ENCODE data around the gene PHACTR1.

PHACTR1 gene

DNA sequence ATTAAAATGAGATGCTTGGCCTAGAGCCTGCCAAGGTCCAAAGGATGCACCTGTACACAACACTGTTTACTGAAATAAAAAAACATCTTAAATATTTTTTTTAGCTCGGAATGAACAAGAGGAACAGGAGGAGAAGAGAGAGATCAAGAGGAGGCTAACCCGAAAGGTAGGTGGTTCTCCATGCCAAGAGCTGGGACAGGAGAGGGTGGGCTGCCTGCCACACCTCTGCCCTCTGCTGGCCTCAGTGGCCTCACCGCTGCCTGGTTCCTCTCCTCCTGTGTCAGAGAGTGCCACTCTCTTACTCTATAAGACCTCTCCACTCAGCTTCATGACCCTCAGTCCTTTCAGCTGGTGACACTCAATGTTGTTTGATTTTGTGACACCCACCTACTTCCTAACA is 561.6 kb downstream of the PHACTR1 start:
- TF ChIP-seq, protein P1, sequence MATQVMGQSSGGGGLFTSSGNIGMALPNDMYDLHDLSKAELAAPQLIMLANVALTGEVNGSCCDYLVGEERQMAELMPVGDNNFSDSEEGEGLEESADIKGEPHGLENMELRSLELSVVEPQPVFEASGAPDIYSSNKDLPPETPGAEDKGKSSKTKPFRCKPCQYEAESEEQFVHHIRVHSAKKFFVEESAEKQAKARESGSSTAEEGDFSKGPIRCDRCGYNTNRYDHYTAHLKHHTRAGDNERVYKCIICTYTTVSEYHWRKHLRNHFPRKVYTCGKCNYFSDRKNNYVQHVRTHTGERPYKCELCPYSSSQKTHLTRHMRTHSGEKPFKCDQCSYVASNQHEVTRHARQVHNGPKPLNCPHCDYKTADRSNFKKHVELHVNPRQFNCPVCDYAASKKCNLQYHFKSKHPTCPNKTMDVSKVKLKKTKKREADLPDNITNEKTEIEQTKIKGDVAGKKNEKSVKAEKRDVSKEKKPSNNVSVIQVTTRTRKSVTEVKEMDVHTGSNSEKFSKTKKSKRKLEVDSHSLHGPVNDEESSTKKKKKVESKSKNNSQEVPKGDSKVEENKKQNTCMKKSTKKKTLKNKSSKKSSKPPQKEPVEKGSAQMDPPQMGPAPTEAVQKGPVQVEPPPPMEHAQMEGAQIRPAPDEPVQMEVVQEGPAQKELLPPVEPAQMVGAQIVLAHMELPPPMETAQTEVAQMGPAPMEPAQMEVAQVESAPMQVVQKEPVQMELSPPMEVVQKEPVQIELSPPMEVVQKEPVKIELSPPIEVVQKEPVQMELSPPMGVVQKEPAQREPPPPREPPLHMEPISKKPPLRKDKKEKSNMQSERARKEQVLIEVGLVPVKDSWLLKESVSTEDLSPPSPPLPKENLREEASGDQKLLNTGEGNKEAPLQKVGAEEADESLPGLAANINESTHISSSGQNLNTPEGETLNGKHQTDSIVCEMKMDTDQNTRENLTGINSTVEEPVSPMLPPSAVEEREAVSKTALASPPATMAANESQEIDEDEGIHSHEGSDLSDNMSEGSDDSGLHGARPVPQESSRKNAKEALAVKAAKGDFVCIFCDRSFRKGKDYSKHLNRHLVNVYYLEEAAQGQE (IDR thresholded peaks at IDR 0.05; ENCODE audit: low read depth): no peak
- TF ChIP-seq TEAD4 (IDR thresholded peaks at IDR 0.05) (no peak), CREB1 (IDR thresholded peaks at IDR 0.05; ENCODE audit: low read depth) (no peak), FOXM1 (IDR thresholded peaks at IDR 0.05; ENCODE audit: borderline replicate concordance, low read depth) (no peak), TCF12 (IDR thresholded peaks at IDR 0.05; ENCODE audit: low read depth) (no peak), RAD21 (IDR thresholded peaks at IDR 0.05; ENCODE audit: low read depth) (peak; percentile 39; the same call in 1 of the 2 replicates), EP300 (IDR thresholded peaks at IDR 0.05; ENCODE audit: borderline replicate concordance) (no peak), TAF1 (IDR thresholded peaks at IDR 0.05; ENCODE audit: low read depth) (no peak)
- TF ChIP-seq, protein P2, sequence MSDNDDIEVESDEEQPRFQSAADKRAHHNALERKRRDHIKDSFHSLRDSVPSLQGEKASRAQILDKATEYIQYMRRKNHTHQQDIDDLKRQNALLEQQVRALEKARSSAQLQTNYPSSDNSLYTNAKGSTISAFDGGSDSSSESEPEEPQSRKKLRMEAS (IDR thresholded peaks at IDR 0.05): no peak

DNA sequence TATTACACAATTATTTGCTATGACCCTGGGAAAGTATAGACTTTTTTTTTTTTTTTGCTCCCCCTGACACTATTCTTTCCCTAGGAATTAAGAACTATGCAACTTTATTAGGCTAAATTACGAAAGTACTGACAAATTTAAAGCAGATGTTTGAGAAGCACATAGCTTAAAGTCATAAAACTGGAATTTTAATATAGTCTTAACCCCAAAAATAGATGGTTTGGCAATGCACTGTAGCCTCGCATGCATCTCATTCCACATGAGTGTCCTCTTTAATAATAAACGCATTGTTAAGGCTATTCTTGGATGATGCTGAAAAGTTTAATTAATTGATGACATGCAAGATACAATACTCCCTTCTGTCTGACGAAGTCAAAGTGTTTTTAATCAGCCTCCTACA is 562.4 kb downstream of the PHACTR1 start:
- TF ChIP-seq, protein P1 (IDR thresholded peaks at IDR 0.05; ENCODE audit: low read depth): no peak
- TF ChIP-seq CEBPB (IDR thresholded peaks at IDR 0.05) (no peak), TCF12 (IDR thresholded peaks at IDR 0.05; ENCODE audit: low read depth) (no peak), CREB1 (IDR thresholded peaks at IDR 0.05; ENCODE audit: low read depth) (no peak), TEAD4 (IDR thresholded peaks at IDR 0.05) (no peak)

DNA sequence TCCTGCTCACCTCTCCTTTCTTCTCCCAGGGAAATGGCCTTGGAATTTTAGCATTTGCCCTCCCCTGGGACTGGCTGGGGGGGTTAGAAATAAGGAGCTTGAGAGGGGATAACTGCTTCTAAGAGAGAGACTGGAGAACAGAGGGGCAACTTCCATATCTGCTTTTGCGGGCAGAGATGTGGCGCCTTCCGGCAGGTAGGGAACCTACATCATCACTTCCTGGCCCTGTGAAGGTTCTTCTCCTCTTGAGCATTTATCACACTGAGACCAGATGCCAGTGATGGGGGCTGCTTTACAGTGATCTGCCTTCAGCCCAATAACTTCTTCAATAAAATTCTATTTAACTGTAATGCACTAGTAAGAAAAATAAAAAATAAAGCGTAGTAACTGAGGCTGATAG is 563.7 kb downstream of the PHACTR1 start:
- TF ChIP-seq, protein P1 (IDR thresholded peaks at IDR 0.05; ENCODE audit: low read depth): no peak
- no peak for TF ChIP-seq YY1 (IDR thresholded peaks at IDR 0.05; ENCODE audit: low read depth)
- no peak for TF ChIP-seq ZBTB7A (IDR thresholded peaks at IDR 0.05; ENCODE audit: low read depth)
- no peak for TF ChIP-seq NFIC (IDR thresholded peaks at IDR 0.05)
- TF ChIP-seq, protein P2 (IDR thresholded peaks at IDR 0.05): no peak
- TF ChIP-seq TEAD4 (IDR thresholded peaks at IDR 0.05): no peak

DNA sequence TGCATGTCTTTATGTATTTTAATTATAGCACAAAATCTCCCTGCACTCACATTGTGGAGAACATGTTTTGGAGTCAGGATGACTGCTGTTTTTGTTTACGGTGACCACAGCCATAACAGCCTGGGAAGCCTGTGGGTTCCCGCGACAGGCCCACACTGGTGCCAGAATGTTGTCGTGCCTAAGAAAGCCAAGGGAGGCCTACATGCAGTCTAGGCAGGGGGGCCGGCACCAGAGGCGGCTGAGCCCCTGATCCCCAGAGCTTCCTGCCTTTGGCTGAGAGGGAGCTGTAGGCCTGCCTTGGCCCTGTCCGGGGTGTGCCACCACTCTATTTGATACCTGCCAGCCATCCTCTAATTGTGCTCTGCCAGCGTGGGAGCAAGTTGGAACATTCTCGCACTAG is 565.1 kb downstream of the PHACTR1 start:
- TF ChIP-seq TEAD4 (IDR thresholded peaks at IDR 0.05) (no peak), EP300 (IDR thresholded peaks at IDR 0.05; ENCODE audit: borderline replicate concordance) (no peak), ZBTB7A (IDR thresholded peaks at IDR 0.05; ENCODE audit: low read depth) (no peak), EGR1 (IDR thresholded peaks at IDR 0.05) (no peak), NFIC (IDR thresholded peaks at IDR 0.05) (no peak), FOXM1 (IDR thresholded peaks at IDR 0.05; ENCODE audit: borderline replicate concordance, low read depth) (no peak), CEBPB (IDR thresholded peaks at IDR 0.05) (no peak), RAD21 (IDR thresholded peaks at IDR 0.05; ENCODE audit: low read depth) (no peak), TCF12 (IDR thresholded peaks at IDR 0.05; ENCODE audit: low read depth) (no peak), CREB1 (IDR thresholded peaks at IDR 0.05; ENCODE audit: low read depth) (no peak), YY1 (IDR thresholded peaks at IDR 0.05; ENCODE audit: low read depth) (no peak), TAF1 (IDR thresholded peaks at IDR 0.05; ENCODE audit: low read depth) (no peak)
- TF ChIP-seq, protein P2 (IDR thresholded peaks at IDR 0.05): no peak
- TF ChIP-seq, protein P3, sequence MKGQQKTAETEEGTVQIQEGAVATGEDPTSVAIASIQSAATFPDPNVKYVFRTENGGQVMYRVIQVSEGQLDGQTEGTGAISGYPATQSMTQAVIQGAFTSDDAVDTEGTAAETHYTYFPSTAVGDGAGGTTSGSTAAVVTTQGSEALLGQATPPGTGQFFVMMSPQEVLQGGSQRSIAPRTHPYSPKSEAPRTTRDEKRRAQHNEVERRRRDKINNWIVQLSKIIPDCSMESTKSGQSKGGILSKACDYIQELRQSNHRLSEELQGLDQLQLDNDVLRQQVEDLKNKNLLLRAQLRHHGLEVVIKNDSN (IDR thresholded peaks at IDR 0.05): no peak
- TF ChIP-seq, protein P1 (IDR thresholded peaks at IDR 0.05; ENCODE audit: low read depth): no peak

Measured in Ishikawa (cell line).